Measurements from ENCODE around the gene HABP4.

HABP4 gene

GRCh38 chr9:96480736-96481135 is 30.8 kb downstream of the HABP4 start:
- DNase-seq = no peak

- DNase-seq = no peak
Observed at GRCh38 chr9:96482476-96482875, 32.5 kb downstream of the HABP4 start.

- DNase-seq = no peak
Observed at GRCh38 chr9:96483197-96483596, 33.2 kb downstream of the HABP4 start.

GRCh38 chr9:96483733-96484390 is 33.9 kb downstream of the HABP4 start:
- DNase-seq = no peak

GRCh38 chr9:96484521-96484931 is 34.6 kb downstream of the HABP4 start:
- no peak for DNase-seq

- DNase-seq = no peak
Observed at GRCh38 chr9:96485280-96485679, 35.3 kb downstream of the HABP4 start.

- no peak for DNase-seq
Observed at GRCh38 chr9:96486386-96487028, 36.5 kb downstream of the HABP4 start.

GRCh38 chr9:96487029-96487396 is 37.0 kb downstream of the HABP4 start:
- no peak for DNase-seq

GRCh38 chr9:96487949-96488348 is 38.0 kb downstream of the HABP4 start:
- no peak for DNase-seq

GRCh38 chr9:96489482-96489979 is 39.6 kb downstream of the HABP4 start:
- no peak for DNase-seq

- DNase-seq = no peak
Observed at GRCh38 chr9:96490534-96491078, 40.6 kb downstream of the HABP4 start.

- DNase-seq = peak; percentile 36
Observed at GRCh38 chr9:96491079-96491879, 41.3 kb downstream of the HABP4 start.

GRCh38 chr9:96491880-96492525 is 42.0 kb downstream of the HABP4 start:
- DNase-seq = no peak

- no peak for DNase-seq
Observed at GRCh38 chr9:96492993-96493531, 43.1 kb downstream of the HABP4 start.

GRCh38 chr9:96493757-96494156 is 43.8 kb downstream of the HABP4 start:
- no peak for DNase-seq

GRCh38 chr9:96494215-96494800 is 44.3 kb downstream of the HABP4 start:
- no peak for DNase-seq

- DNase-seq = no peak
Observed at GRCh38 chr9:96495341-96495740, 45.4 kb downstream of the HABP4 start.

GRCh38 chr9:96496368-96497116 is 46.6 kb downstream of the HABP4 start:
- DNase-seq = no peak

GRCh38 chr9:96497117-96497399 is 47.1 kb downstream of the HABP4 start:
- no peak for DNase-seq

GRCh38 chr9:96498796-96499195 is 48.8 kb downstream of the HABP4 start:
- no peak for DNase-seq

GRCh38 chr9:96499257-96499656 is 49.3 kb downstream of the HABP4 start:
- DNase-seq = no peak
